GM18907 (cell line): ENCODE measurements around the gene MBNL2.

ENCODE experiments used
- ATAC-seq: cut with Tn5 transposase; IDR thresholded peaks from one replicate; pipeline ENCODE4 v1.9.1; 2021; ENCODE audit warnings: mild to moderate bottlenecking, moderate library complexity; ENCODE audit not compliant: unreplicated experiment

MBNL2 gene

DNA sequence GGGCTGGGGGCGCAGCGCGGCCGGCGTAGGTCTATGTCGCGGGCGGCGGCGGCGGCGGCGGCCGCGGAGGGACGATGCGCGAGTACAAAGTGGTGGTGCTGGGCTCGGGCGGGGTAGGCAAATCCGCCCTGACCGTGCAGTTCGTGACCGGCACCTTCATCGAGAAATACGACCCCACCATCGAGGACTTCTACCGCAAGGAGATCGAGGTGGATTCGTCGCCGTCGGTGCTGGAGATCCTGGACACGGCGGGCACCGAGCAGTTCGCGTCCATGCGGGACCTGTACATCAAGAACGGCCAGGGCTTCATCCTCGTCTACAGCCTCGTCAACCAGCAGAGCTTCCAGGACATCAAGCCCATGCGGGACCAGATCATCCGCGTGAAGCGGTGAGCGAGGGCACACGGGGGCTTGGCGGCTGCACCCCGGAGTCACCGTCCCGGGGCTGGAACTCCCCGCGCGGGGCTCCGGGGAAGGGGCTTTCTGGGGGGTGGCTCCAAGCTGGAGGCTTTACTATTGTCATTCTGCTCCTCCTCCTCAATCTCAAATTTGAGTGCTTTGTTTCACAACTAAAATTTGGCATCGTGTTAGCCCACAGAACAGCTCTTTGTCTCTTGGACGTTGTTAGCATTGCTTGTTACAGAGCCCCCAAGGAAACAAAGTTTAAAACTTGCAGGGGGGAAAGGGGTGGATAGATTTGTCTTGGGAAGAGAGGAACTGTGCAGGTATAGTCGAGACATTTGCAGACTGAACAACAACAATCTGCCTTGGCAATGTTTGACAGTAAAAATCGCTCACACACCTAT, 212.5 kb downstream of the MBNL2 start:
- ATAC-seq = peak; percentile 1

DNA sequence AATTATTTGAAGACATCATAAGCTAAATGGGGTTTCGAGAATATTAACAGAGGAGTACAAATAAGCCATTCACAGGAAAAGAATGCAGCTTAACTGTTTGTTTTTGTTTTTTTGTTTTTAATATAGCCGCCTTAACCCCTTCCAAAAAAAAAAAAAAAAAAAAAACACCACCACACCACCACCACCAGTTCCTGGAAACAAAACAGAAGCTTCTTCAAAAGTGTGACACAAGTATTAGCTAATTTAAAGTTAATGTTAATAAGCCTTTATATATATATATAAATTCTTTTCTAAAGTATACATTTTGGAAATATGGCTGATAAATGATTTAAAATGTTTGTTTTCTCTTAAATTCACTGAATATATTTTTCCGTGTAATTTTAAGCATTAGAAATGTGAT, 213.2 kb downstream of the MBNL2 start:
- ATAC-seq = no peak

DNA sequence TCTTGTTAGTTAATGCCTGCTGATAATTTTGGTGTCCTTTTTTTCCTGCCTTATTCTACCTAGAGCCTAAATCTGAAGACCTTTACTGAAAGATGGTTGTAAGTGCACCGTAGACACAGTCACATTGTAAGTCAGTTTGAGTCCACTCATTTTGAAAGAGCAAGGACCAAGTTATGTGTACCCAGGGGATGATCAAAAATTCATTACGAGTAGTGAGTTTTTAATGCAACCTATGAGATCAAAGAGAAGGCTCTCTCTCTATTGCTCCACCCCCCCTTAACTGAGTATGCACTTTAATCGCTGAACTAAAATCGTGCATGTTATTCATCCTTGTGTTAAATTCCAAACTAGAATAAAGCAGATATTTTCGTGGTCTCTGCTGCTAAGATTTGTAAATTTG, 213.7 kb downstream of the MBNL2 start:
- no peak for ATAC-seq

DNA sequence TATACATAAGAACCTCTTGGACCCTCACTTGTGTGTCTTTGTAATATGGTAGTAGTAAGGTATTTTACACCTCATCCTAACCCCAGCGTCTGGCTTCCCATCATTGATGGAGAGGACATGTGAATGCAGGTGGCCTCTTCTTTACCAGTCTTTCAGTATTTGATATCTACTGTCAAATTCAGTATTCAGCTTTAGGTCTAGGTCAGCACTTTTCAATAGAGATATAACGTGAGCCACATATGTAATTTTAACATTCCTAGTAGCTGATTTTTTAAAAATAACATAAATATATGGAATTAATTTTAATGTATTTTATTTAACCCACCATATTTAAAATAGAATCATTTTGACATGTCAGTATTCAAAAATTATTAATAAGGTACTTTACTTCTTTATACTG, 214.7 kb downstream of the MBNL2 start:
- ATAC-seq = no peak

DNA sequence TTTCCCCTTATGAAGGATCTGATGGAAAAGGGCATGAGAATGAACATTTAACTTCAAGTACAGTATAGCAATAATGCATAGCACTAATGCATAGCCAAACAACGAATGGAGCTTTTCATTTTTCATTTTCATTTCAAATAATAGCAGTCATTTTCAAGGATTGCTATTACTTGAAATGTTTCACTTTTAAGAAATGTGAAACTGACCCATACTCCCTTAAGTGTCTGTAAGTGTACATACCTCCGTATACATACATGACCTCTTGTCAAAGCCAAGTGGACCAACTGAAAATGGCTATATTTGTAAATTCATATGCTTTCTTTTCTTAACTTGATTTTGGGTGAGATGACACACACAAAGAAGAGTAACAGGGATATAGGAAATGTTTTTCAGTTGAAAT, 215.6 kb downstream of the MBNL2 start:
- no peak for ATAC-seq

DNA sequence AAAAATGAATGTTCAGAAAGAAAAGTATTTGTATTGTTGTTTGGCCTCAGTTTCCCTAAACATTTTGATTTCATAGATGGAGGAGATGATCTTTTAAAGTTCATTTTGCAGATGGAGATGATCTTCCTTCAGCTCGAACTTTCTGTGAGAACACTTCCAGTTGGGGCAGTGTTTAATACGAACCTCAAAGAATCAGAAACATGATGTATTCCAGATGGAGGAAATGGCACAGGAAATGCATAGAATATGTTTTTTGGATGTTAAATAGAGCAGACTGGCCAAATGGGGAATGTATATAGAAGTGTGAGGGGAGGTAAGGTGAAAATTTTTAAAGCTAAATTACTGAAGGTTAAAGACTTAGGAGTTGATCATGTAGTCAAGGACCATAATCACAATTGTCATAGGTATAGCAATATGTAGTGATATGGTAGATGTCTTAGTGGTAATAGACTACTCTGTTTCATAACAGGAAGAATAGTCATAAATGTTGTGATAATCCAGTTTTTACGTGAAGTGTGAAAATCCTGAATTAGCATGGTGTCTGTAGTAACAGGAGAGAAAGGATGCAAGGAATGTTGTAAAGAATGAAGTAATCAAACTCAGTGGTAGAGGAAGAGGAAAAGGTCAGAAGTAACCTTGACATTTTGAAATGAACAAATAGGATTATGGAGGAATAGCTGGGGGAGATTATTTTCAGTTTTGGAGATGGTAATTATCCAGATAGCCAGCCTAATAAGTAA, 216.9 kb downstream of the MBNL2 start:
- ATAC-seq = no peak

DNA sequence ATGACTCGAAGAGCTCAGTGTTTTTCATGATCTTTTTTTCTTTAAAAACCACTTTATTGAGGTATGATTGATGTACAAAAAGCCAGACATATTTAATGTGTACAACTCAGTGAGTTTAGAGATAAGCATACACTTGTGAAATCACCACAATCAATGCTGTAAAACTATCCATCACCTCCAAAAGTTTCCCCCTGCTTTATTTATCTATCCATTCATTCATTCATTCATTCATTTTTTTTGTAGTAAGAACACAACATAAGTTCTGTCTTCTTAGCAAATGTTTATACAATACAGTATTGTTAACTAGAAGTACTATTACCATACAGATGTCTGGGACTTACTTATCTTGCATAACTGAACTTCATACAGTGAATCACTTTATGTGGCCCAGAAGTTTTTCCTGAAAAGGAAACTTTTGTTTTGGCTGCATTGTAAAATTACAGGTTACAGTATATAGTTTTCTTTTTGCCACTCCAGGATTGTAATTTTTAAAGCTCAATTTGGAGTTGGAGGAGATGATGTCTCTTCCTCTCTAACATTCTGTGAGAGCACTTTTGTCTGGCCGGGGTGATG, 218.6 kb downstream of the MBNL2 start:
- ATAC-seq = no peak

DNA sequence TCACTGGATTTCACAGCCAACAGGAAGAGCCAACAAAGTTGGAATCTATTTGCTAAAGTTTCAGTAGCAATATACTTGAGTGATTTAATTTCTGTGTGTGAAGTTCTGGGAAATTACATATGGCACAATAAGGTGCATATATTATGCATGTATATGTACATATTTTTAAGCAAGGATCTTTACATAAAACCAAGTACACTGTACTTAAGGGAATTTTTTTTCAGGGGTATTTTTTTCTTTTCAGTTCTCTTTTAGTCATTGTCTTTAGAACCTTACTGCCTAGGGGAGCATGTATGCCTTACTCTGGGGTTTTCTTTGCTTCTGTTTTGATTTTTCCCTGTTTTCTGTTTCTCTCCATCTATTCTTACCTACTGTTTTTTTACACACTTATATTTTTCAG, 219.2 kb downstream of the MBNL2 start:
- peak; percentile 55 for ATAC-seq
